A673 (cell line): ENCODE data around the gene PDCD10. TPM values are rescaled to one million over a fixed set of nuclear protein-coding genes. Genes with fewer than 3 reads are reported as not detected.

ENCODE experiments used
- BruUV-seq: library from RNA; stranded (reverse); fragments of 400-500 nt; replicated peaks from 2 replicates; lab custom pipeline; 2021; lab: Mats Ljungman, UMichigan
- CTCF ChIA-PET: fragments of 300-600 bp; sonication (Branson Sonifier 250); formaldehyde crosslinking; loops from one replicate; lab custom pipeline; 2022; ENCODE audit warnings: antibody characterized with exemption; lab: Charles Lee
- POLR2A ChIA-PET: fragments of 300-600 bp; sonication (Branson Sonifier 250); formaldehyde crosslinking; loops from one replicate; lab custom pipeline; 2022; ENCODE audit warnings: antibody characterized with exemption; ENCODE audit not compliant: low non-redundant PET; lab: Charles Lee
- DNase-seq: peaks from one replicate; pipeline ENCODE4 v3.0.0-alpha.2; 2015; ENCODE audit warnings: low spot score
- H3K27ac ChIP-seq: fragments of 200-600 bp; sonication (generic); 2 replicates; pipeline ENCODE4 v1.5.1; 2016; ENCODE audit warnings: mixed run types, low read depth, mild to moderate bottlenecking, mixed read lengths, antibody characterized with exemption, low read length; ENCODE audit not compliant: poor library complexity, severe bottlenecking
- H3K27me3 ChIP-seq: fragments of 200-600 bp; sonication (generic); replicated peaks from 2 replicates; pipeline ENCODE4 v1.6.1; 2017; ENCODE audit warnings: mixed run types, low read depth, mild to moderate bottlenecking, mixed read lengths, antibody characterized with exemption, low read length; ENCODE audit not compliant: insufficient read depth, poor library complexity
- H3K36me3 ChIP-seq: fragments of 200-600 bp; sonication (generic); 2 replicates; pipeline ENCODE4 v1.6.1; 2016; ENCODE audit warnings: mixed run types, mild to moderate bottlenecking, mixed read lengths, antibody characterized with exemption, low read length; ENCODE audit not compliant: insufficient read depth, poor library complexity, severe bottlenecking
- H3K4me1 ChIP-seq: fragments of 200-600 bp; sonication (generic); 2 replicates; pipeline ENCODE4 v1.6.1; 2017; ENCODE audit warnings: mixed run types, mild to moderate bottlenecking, mixed read lengths, antibody characterized with exemption, low read length; ENCODE audit not compliant: insufficient read depth, poor library complexity, severe bottlenecking
- H3K4me3 ChIP-seq: fragments of 200-600 bp; sonication (generic); 2 replicates; pipeline ENCODE4 v1.5.1; 2016; ENCODE audit warnings: low read depth, mixed run types, mild to moderate bottlenecking, mixed read lengths, low read length; ENCODE audit not compliant: poor library complexity, severe bottlenecking
- H3K9me3 ChIP-seq: fragments of 200-600 bp; sonication (generic); 2 replicates; pipeline ENCODE4 v1.6.1; 2016; ENCODE audit warnings: mixed run types, low read depth, mild to moderate bottlenecking, mixed read lengths, antibody characterized with exemption, low read length; ENCODE audit not compliant: poor library complexity, severe bottlenecking
- CTCF ChIP-seq: fragments of 300-800, 200-600 bp; sonication (generic); conservative IDR thresholded peaks from 2 replicates; pipeline ENCODE4 v1.5.1; 2017; ENCODE audit warnings: low read depth, mild to moderate bottlenecking, antibody characterized with exemption, low read length, moderate library complexity, mixed read lengths
- EZH2 ChIP-seq: fragments of 200-600 bp; sonication (generic); IDR thresholded peaks from 2 replicates; pipeline ENCODE4 v1.6.1; 2017; ENCODE audit warnings: borderline replicate concordance, low read depth, mild to moderate bottlenecking, mixed read lengths, antibody characterized with exemption, low read length; ENCODE audit not compliant: poor library complexity, severe bottlenecking
- intact Hi-C: fragments of 100-400 bp; cut with micrococcal nuclease; formaldehyde crosslinking; loops from one replicate; pipeline ENCODE4 v1.10.0; 2022; ENCODE audit not compliant: unreplicated experiment
- total RNA-seq: library from RNA; stranded (reverse); gene quantifications from 2 replicates; pipeline ENCODE4 v1.2.3, GENCODE V29; 2021

The PDCD10 gene
- total RNA-seq, 1 experiment from 2014 or later = 47.0 TPM

GRCh38 chr3:167736997-167737396, 2.3 kb upstream of the PDCD10 start:
- no peak for DNase-seq
- Histone ChIP-seq H3K4me1 (peaks cover 8% of the 10 kb centered on the region), H3K36me3 (no peaks in the 10 kb centered on the region), H3K27ac (no peak overlapping the region), H3K27me3 (peaks cover 13% of the 10 kb centered on the region), H3K9me3 (no peaks in the 10 kb centered on the region), H3K4me3 (peak overlapping the region; percentile 74)
- CTCF ChIA-PET = no interaction called here
- POLR2A ChIA-PET = no interaction called here
- no peak for TF ChIP-seq EZH2
- no peak for TF ChIP-seq CTCF
- no TSS peak for BruUV-seq
- intact Hi-C loops = loop anchor here (5.0 kb wide), 1 partner anchor 355 kb away; the partner anchor contains the start of gene ZBBX

GRCh38 chr3:167736264-167736787, 1.6 kb upstream of the PDCD10 start:
- intact Hi-C loops = loop anchor here (5.0 kb wide), 1 partner anchor 354 kb away; the partner anchor contains the start of gene ZBBX

GRCh38 chr3:167735233-167736138, 794 bp upstream of the PDCD10 start, which contains the start of gene SERPINI1:
TSS of gene SERPINI1 (plus strand) at chr3:167735721. CDS start at chr3:167789129, 53,408 bp downstream.
- no TSS peak for BruUV-seq
- DNase-seq = peak; percentile 94
- Histone ChIP-seq H3K4me1 (peaks cover 8% of the 10 kb centered on the region), H3K27ac (peak within 1 kb of the TSS; percentile 77), H3K27me3 (peaks cover 13% of the 10 kb centered on the region), H3K9me3 (no peaks in the 10 kb centered on the region), H3K4me3 (peak within 1 kb of the TSS; percentile 74), H3K36me3 (no peaks in the 10 kb centered on the region)
- intact Hi-C loops = loop anchor here (1.0 to 5.0 kb wide), 2 partner anchors 147 to 353 kb away; partner anchors contain the start of gene ZBBX
- TF ChIP-seq EZH2 = no peak
- no peak for TF ChIP-seq CTCF
- ChIA-PET CTCF (no interaction called here), POLR2A (no interaction called here)

More at GRCh38 chr3:167736264-167736787, 1.6 kb upstream of the PDCD10 start:
- POLR2A ChIA-PET = no interaction called here
- TF ChIP-seq EZH2 (no peak), CTCF (no peak)
- no peak for DNase-seq
- BruUV-seq = no TSS peak
- Histone ChIP-seq H3K27me3 (peaks cover 13% of the 10 kb centered on the region), H3K36me3 (no peaks in the 10 kb centered on the region), H3K27ac (no peak overlapping the region), H3K4me1 (peaks cover 8% of the 10 kb centered on the region), H3K9me3 (no peaks in the 10 kb centered on the region), H3K4me3 (peak overlapping the region; percentile 74)
- CTCF ChIA-PET = no interaction called here
